Epithelial cell of prostate (primary cell): Measurements from ENCODE around the gene FIBCD1.

Source experiments
- DNase-seq: peaks from one replicate; pipeline ENCODE4 v3.0.0-alpha.2; 2011; ENCODE audit warnings: low read depth, low spot score
- H3K27ac ChIP-seq: fragments of 450-650 bp; 2 replicates; pipeline ENCODE4 v1.5.1; 2017; ENCODE audit warnings: mild to moderate bottlenecking

The FIBCD1 gene

GRCh38 chr9:130927338-130927737 lies 11.7 kb downstream of the FIBCD1 start:
- no peak for DNase-seq
- H3K27ac ChIP-seq: peak overlapping the region; percentile 86

GRCh38 chr9:130925050-130925678 lies 13.9 kb downstream of the FIBCD1 start:
- no peak overlapping the region for H3K27ac ChIP-seq
- no peak for DNase-seq

GRCh38 chr9:130924448-130924788 lies 14.6 kb downstream of the FIBCD1 start:
- H3K27ac ChIP-seq: no peak overlapping the region
- no peak for DNase-seq

GRCh38 chr9:130923611-130924447 lies 15.2 kb downstream of the FIBCD1 start:
- no peak for DNase-seq
- H3K27ac ChIP-seq: no peak overlapping the region

GRCh38 chr9:130922893-130923610 lies 16.0 kb downstream of the FIBCD1 start:
- no peak overlapping the region for H3K27ac ChIP-seq
- no peak for DNase-seq

GRCh38 chr9:130921989-130922892 lies 16.8 kb downstream of the FIBCD1 start:
- H3K27ac ChIP-seq: no peak overlapping the region
- DNase-seq: no peak

- DNase-seq: no peak
- no peak overlapping the region for H3K27ac ChIP-seq
Measured at GRCh38 chr9:130921300-130921988, 17.6 kb downstream of the FIBCD1 start.

- no peak for DNase-seq
Measured at GRCh38 chr9:130920762-130921299, 18.2 kb downstream of the FIBCD1 start.

GRCh38 chr9:130920233-130920632 lies 18.8 kb downstream of the FIBCD1 start:
- DNase-seq: no peak

More at GRCh38 chr9:130920762-130921299, 18.2 kb downstream of the FIBCD1 start:
- no peak overlapping the region for H3K27ac ChIP-seq

GRCh38 chr9:130919559-130920145 lies 19.4 kb downstream of the FIBCD1 start:
- no peak overlapping the region for H3K27ac ChIP-seq
- no peak for DNase-seq

More at GRCh38 chr9:130920233-130920632, 18.8 kb downstream of the FIBCD1 start:
- no peak overlapping the region for H3K27ac ChIP-seq

GRCh38 chr9:130918826-130919558 lies 20.1 kb downstream of the FIBCD1 start:
- H3K27ac ChIP-seq: no peak overlapping the region
- no peak for DNase-seq

GRCh38 chr9:130918101-130918825 lies 20.8 kb downstream of the FIBCD1 start:
- DNase-seq: no peak
- H3K27ac ChIP-seq: no peak overlapping the region

- H3K27ac ChIP-seq: no peak overlapping the region
- no peak for DNase-seq
Measured at GRCh38 chr9:130917168-130917960, 21.7 kb downstream of the FIBCD1 start.

- no peak for DNase-seq
- no peak overlapping the region for H3K27ac ChIP-seq
Measured at GRCh38 chr9:130915096-130915447, 24.0 kb downstream of the FIBCD1 start.

- no peak overlapping the region for H3K27ac ChIP-seq
- no peak for DNase-seq
Measured at GRCh38 chr9:130914417-130915095, 24.5 kb downstream of the FIBCD1 start.
